GM19238 (cell line): ENCODE measurements around the gene HDGF.

ENCODE experiments used
- DNase-seq: peaks from one replicate; pipeline ENCODE4 v3.0.0; 2011; ENCODE audit warnings: low spot score; ENCODE audit not compliant: insufficient read length

Gene HDGF

DNA sequence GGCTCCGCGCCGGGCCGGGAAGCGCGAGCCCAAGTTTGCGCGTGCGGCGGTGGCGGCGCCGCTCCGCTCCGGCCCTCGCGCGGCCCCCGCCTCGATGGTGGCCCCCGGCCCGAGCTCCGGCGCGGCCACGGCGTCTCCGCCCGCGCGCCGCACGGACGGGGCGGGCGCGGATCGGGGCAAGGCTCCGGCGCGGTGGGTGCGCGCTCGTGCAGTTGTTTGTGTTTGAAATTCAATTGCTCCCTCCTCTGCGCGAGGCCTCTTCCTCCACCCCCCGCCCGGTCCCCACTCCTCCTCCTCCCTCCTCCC lies at the start of gene HDGF:
TSS of gene HDGF (minus strand) at position 225 of the 306 bp plus-strand sequence. CDS start 246 bp downstream, outside the sequence.
- no peak for DNase-seq

DNA sequence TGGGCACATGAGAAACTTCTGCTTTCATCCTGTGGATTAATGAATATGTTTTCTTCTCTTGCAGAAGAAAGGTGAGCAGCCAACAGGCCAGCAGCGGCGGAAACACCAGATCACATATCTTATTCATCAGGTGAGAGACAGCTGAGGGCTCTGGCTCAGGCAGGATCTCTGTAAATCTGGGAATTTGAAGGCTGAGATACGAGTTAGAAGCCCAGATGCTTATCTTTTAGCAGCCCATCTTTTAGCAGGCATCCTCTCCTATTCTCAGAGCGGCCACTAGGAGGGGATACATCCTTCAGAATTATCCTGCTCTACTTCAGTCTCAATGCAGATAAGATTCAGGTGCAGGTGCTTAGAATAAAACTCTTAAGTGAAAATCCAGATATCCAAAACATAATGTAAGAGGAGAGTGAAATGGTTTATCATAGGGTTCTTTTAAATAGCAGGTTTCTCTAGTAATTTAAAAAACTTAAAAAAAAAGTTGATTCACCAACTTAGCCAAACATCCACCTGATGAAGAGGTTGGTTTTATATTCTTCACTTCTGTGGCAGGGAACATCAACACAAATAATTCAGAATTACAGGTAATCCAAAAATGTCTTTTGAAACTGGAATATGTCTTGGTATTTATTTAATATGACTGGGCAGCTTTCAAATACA lies 45.9 kb upstream of the HDGF start:
- DNase-seq: no peak

DNA sequence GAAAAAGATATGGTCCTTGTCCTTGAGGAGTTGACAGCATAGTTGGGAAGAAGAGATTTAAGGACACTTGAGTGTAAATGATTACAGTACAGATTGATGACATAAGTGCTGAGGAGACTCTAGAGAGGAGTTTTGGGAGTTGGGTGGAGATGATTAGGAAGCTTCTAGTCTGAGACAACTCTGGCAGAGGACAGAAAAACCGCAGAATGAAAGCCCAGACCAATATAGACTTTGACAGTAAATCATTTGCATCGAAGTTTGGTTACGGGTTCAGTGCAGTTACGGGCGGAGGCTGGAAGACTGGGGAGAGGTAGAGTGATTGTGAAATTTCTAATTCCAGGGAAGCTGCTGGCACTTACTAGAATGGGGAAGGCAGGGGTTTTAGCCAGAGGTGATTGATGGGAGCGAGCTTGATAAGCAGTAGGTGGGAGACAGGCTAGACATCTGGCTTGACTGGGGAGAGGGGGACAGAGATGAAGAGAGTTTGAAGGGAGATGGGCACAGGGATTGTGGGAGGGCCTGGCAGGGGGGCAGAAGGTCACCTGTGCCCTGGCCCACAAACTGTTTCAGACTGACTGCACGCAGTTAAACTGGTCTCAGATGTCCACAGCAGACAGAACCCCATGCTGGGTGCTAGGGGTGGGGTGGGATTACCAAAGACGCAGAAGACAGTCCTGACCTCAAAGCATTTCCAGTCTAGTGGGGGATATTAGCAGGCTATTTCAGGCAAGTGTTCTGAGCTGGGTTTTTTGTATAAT lies 45.0 kb upstream of the HDGF start:
- DNase-seq: no peak

DNA sequence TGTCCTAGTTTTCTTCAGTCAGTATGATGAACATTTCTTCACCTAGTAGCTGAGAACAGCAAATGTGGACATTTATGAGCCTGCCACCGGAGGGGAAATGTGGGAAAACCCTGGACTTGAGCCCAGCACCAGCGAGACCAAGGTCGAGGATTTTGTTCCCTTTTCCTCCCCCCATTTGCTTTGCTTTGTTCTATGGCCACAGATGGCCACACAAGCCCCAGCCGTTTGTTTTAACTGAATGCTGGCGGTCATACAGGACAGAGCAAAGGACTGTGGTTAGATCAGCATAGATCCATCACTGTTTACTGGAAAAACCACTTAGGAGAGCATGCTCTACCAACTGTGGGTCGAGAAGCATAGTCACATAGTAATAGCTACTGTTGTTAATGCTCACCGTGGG lies 44.3 kb upstream of the HDGF start:
- DNase-seq: no peak

DNA sequence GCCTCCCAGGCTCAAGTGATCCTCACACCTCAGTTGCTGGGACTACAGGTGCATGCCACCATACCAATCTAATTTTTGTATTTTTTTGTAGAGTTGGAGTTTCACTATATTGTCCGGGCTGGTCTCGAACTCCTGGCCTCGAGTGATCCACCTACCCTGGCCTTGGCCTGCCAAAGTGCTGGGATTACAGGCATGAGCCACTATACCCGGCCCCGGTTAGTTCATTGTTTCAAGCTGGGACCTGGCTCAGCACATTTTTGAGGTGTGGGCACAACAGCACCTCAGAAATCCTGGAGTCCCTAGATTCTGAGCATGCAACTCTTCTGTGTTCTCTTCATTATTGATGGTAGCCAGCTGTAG lies 43.9 kb upstream of the HDGF start:
- DNase-seq: no peak

DNA sequence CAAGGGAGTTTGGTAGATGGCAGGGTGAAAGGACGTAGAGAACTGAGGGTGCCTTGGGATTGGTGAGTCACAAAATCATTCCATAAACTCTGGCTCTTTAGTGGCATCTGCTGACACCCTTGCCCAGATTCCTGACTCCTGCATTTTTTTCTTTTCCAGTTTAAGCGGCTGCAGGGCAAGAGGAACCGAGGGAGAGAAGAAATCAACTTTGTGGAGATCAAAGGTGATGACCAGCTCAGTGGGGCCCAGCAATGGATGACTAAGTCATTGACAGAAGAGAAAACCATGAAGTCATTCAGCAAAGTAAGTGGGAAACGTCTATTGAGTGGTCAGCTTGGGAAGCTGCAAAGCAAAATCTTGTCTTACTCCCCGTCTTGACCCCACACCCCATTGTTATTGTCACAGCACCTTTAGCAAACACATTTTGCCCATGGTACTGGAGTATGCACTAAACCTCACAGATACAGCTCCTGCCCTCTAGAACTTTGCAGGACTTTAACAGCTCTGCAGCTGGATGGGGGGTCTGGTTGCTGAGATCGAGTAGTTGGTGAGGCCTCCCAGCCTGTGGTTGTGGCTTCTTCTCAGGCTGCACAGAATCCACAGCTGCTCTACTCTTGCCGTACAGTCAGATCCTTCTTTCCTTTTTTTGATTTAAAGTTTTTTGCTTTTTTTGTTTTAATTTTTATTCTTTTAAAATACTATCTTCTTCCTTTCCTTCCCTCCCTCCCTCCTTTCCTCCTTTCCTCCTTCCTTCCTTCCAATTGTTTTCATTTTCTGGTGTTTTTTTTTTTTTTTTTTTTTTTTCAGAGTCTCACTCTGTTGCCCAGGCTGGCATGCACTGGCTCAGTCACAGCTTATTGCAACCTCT lies 43.3 kb upstream of the HDGF start:
- no peak for DNase-seq

DNA sequence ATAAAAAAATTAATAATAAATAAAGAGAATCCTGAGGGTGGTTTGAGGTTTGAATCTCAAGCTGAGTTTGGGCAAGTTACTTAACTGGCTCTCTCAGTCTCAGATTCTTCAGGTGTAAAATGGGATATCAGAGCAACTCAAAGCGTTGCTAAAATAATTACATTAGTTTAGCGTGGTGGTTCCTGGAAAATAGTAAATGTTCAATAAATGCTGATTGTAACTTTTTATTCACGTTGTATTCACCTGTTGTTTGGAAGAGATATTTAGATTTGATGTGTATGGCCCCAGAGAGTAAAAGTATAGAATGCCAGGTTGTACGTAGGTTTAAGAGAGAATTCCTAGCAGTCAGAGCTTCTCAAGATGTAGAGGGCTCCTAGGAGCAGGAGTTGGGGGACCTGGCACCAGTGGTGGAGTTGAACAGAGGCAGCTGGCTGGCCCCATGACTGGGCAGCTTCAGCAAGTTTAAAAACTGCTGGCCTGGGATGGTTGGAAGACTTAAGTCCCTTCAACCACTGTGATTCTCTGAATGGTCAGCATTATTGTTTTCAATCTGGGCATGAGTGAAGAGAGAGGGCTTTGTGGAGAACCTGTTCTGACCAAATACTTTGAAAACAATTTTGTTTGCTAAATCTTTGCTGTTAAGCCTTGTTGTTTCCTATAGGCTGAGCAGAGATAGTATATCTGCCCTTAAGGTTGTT lies 38.3 kb upstream of the HDGF start:
- DNase-seq: no peak

DNA sequence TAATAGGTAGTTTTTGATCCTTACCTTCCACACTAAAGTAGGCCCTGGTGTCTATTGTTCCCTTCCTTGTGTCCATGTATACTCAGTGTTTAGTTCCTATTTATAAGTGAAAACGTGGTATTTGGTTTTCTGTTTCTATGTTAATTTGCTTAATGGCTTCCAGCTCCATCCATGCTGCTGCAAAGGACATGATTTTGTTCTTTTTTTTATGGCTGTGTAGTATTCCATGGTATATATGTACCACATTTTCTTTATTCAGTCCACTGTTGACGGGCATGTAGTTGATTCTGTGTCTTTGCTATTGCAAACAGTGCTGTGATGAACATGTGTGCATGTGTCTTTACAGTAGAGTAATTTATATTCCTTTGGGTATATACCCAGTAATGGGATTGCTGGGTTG lies 36.7 kb upstream of the HDGF start:
- DNase-seq: no peak

DNA sequence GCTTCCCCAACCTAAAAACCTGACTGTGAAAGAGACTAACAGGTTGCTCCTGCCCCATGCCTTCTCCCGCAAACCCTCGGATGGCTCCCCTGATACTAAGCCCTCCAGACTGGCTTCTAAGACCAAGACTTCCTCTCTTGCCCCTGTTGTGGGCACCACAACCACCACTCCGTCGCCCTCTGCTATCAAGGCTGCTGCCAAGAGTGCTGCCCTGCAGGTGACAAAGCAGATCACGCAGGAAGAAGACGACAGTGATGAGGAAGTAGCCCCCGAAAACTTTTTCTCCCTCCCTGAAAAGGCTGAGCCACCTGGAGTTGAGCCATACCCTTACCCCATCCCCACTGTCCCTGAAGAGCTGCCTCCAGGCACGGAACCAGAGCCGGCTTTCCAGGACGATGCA lies 35.2 kb upstream of the HDGF start:
- no peak for DNase-seq

DNA sequence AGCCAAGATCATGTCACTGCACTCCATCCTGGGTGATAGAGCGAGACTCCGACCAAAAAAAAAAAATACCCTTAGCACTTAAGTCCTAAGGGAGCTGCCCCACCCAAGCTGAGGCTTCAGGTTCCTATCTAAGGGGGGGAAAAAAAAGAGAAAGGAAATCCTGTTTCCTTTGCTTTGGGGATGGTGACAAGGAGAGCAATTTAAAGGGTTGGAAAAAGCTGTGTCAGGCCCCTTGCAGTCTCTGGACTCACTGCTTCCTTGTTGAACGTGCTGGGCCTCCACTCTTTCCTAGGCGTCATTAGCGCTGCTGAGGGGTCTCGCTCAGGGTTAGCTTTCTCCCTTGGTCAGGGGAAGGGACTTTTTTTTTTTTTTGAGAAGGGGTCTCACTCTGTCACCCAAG lies 34.0 kb upstream of the HDGF start:
- DNase-seq: no peak

DNA sequence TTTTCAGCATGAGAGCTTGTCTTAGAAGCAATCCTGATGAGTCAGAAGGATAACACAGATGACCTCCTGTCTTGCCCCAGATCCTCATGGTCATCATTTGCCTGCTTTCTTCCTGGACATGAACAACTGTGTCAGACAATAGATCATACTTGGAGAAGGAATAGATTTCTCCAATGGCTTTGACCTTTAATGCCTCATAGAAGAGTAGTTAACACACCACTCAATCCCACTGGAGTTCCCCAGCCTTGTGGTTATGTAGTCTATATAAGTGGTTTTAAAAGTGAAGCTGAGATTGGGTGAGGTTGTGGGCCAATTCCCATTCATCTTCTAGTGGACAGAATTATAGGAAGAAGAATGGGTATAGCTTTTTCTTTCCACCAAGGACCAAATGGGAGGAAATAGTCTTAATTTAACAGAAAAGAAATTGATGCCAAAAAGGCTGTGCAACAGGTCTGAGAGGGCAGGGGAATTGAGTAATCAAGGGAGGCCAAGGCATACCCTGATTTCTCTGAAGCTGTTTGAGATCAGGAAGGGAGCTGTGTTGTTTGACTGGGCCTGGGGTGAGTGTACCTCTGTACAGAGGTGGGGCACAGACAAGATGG lies 30.2 kb upstream of the HDGF start:
- DNase-seq: no peak

DNA sequence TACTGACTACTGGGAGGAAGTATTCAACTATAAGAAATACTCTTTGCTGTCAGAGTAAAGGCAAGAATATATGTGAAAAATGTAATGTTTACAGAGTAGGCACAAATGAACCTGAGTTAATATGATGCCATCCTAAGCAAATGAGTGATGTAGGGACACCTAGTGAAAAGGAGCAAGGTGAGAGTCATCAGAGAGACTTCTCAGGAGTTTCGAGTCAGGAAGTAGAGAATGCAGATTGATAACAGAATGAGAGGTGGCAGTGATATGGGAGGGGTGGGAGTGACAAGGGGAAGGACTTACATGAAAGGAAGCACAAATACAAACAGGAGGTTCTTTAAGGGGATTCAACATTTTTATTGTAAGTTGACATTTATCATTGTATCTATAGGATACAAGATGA lies 26.1 kb upstream of the HDGF start:
- DNase-seq: no peak

DNA sequence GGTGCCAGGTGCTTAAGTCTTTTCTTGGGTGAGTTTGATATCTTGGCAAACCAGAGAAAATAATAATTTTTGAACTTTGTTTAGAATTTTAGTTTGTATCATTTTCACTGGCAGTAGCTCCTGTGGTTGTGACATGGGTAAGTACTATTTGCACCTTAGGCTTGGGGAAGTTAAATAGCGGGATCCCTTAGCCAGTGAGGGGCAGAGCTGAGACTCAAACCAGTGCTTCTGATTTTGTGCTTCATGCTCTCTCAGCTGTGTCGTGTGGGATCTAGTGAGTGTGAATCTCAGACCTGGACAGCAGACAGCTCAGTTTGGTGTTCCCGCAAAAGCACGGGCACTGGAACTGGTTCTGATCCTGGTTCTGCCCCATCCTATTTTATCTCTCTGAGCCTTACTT lies 25.5 kb upstream of the HDGF start:
- DNase-seq: no peak

DNA sequence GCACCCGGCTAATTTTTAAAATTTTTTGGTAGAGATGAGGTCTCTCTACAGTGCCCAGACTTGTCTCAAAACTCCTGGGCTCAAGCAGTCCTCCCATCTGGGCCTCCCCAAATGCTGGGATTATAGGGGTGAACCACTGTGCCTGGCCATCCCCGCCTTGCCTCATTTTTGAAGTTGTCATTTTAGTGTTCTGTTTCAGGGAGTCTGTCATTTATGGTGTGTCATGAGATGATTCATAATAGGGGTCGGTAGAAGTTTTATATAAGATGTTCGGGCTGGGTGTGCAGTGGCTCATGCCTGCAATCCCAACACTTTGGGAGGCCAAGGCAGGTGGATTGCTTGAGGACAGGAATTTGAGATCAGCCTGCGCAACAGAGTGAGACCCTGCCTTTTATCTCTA lies 24.3 kb upstream of the HDGF start:
- DNase-seq: no peak

DNA sequence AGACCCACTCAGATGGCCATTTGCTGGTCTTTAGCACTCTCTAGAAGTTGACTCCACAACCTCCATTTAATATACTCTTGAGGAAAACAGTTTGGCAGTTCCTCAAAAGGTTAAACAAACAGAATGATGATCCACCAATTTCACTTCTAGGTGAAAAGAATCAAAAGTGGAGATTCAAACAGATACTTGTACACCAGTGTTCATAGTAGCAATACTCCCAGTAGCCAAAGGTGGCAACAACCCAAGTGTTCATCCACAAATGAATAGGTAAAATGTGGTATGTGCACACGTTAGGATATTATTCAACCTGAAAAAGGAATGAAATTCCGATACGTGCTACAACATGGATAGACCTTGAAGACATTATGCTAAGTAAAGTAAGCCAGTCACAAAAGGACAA lies 22.1 kb upstream of the HDGF start:
- DNase-seq: no peak

DNA sequence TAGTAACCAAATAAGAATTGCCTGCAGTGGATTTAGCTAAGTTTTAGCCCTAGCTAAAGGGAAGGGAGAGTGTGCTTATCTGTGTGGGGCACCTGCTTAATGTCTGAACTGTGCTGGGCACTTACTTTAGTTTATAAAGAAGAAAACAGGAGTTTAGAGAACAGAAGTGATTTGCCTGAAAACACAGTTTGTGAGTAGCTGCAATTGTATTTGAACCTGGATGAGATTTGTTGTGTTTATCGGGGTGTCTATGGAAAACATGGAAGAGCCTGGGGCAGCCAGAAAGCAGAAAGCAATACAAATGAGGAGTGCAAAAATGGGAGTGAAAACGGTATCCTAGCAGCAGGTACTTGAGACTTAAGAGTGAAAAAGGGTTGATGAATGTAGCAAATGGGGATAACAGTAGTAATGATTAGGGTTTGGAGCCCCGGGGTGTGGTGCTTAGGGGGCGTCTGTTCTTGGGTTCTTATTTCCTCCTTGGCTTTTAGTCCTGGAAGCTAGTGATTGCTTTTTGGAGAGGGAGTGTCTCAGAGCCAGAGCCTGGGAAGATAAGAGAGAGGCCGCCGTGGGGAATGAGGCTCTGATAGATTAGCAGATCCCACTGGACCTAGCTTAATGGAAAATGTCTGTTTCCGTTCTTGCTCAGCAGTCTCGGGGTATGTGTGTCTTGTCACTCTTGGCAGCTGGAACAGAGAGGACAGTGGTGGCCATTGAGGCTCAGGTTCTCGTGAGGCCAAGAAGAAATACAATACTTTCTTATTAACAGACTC lies 21.4 kb upstream of the HDGF start:
- no peak for DNase-seq

DNA sequence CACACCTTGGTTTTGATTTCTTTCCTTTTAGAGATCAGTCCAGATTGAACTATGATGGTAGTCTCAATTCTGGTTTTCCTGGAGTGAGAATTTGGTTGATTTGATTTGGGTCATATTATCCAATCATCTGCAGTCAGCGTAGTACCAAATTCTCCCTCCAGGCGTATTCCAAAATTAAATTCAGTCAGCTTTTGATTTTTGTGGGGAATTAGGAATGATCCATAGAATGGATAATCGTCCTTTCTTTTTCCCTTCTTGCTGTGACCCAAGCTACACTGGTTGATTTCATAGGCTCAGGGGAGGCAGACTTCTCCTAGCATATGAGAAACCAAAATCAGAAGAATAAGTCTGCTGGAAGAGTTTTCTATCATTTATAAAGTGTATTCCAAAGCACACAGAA lies 20.7 kb upstream of the HDGF start:
- DNase-seq: no peak

DNA sequence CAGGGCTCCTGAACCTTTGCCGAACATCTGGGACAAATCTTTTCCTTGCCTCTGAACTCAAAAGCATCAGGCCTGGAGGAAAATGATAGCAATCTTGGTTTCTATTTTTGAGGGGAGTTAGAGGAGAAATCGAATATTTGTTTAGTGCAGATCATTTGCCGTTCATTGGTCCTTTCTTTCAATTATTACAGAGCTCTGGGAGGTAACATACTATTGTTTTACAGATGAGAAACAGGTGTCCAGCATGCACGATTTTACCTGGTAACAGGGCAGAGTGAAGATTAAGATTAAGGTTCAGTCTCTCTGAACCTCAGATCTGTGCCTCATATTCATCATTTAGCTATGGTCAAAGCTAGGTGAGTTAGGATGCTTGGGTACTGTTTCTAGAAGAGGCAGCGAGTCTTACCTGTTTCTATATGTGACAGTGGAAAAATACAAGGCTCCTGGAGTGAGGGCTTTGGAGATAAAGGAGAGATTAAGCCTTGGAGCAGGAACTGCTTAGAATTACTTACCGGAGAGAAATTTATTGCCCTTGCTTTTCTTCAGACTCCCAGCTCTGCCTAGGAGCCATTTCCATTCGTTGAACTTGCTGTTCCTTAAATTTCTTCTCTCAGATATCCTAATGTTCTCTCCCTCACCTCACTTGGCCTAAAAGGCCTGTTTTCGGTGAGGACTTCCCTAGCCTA lies 17.3 kb upstream of the HDGF start:
- no peak for DNase-seq

DNA sequence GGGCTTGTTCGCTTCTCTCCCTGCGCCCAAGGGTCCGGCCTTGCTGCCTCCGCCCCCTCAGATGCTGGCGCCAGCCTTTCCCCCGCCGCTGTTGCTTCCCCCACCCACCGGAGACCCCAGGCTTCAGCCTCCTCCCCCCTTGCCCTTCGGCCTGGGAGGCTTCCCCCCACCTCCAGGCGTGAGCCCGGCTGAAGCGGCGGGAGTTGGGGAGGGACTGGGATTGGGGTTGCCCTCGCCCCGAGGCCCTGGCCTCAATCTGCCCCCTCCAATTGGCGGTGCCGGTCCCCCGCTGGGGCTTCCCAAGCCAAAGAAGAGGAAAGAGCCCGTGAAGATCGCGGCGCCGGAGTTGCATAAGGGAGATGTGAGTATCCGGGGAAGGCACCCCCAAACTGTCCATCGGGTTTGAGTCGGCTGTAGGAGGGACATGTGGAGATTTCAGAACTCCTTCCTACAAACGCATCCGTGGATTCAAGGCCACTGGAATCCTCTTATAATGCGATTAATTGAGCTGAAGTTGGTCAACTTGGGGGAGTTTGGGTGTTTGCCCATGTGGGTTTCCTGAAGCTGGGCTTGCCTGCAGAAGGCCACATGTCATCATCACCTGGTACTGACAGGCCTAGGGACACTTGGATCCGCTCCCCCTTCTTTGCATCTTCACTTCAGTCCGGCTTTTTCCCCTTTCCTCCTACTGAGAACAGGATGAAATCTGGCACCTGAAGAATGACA lies 16.6 kb upstream of the HDGF start:
- DNase-seq: no peak
